DOHH2 (cell line): ENCODE measurements around the gene SH3BP5.

Experiments
- EZH2phosphoT487 ChIP-seq: fragments of 200-600 bp; sonication (generic); IDR thresholded peaks from 2 replicates; pipeline ENCODE4 v1.6.1; 2017; ENCODE audit warnings: borderline replicate concordance, mild to moderate bottlenecking, antibody characterized with exemption, low read length, moderate library complexity, mixed read lengths
- TF ChIP-seq, protein P1 (sequence below): fragments of 200-600 bp; sonication (generic); IDR thresholded peaks from one replicate; pipeline ENCODE4 v1.5.1; 2014; ENCODE audit warnings: antibody characterized with exemption, mild to moderate bottlenecking, low read depth, low read length; ENCODE audit not compliant: poor library complexity, severe bottlenecking

DNA sequence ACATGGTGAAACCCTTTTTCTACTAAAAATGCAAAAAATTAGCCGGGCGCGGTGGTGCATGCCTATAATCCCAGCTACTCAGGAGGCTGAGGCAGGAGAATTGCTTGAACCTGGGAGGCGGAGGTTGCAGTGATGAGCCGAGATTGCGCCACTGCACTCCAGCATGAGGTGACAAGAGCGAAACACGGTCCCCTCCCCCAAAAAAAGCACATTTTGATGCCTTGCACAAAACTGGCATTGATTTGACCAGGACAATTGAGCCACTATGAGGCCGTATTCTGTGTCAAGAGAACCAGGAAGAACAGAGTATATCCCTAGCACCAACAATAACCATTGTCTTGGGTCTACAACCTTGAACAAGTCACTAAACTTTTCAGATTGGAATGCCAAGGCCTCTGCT is 50.6 kb downstream of the SH3BP5 start:
- TF ChIP-seq, protein P1, sequence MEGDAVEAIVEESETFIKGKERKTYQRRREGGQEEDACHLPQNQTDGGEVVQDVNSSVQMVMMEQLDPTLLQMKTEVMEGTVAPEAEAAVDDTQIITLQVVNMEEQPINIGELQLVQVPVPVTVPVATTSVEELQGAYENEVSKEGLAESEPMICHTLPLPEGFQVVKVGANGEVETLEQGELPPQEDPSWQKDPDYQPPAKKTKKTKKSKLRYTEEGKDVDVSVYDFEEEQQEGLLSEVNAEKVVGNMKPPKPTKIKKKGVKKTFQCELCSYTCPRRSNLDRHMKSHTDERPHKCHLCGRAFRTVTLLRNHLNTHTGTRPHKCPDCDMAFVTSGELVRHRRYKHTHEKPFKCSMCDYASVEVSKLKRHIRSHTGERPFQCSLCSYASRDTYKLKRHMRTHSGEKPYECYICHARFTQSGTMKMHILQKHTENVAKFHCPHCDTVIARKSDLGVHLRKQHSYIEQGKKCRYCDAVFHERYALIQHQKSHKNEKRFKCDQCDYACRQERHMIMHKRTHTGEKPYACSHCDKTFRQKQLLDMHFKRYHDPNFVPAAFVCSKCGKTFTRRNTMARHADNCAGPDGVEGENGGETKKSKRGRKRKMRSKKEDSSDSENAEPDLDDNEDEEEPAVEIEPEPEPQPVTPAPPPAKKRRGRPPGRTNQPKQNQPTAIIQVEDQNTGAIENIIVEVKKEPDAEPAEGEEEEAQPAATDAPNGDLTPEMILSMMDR = no peak
- no peak for TF ChIP-seq EZH2phosphoT487
